Activated T-cell treated with anti-CD3 and anti-CD28 coated beads, Interleukin-2, amount 50 U/mL, for 24 hours (primary cell): ENCODE data around the gene KIFC1.

Source experiments
- DNase-seq: peaks from one replicate; pipeline ENCODE4 v3.0.0-alpha.2; 2020
- H3K27ac Mint-ChIP-seq: 2 replicates; pipeline ENCODE4 v1.8.0; 2020; ENCODE audit warnings: mild to moderate bottlenecking, mixed read lengths
- H3K27me3 Mint-ChIP-seq: 2 replicates; pipeline ENCODE4 v1.8.0; 2020; ENCODE audit warnings: mixed read lengths
- H3K36me3 Mint-ChIP-seq: 2 replicates; pipeline ENCODE4 v1.8.0; 2020; ENCODE audit warnings: low read depth, mixed read lengths
- H3K4me1 Mint-ChIP-seq: 2 replicates; pipeline ENCODE4 v1.8.0; 2020; ENCODE audit warnings: low read depth, mixed read lengths
- H3K4me3 Mint-ChIP-seq: 2 replicates; pipeline ENCODE4 v1.8.0; 2020; ENCODE audit warnings: mild to moderate bottlenecking, moderate library complexity, mixed read lengths
- H3K9me3 Mint-ChIP-seq: 2 replicates; pipeline ENCODE4 v1.8.0; 2020; ENCODE audit warnings: mixed read lengths

Gene KIFC1

DNA sequence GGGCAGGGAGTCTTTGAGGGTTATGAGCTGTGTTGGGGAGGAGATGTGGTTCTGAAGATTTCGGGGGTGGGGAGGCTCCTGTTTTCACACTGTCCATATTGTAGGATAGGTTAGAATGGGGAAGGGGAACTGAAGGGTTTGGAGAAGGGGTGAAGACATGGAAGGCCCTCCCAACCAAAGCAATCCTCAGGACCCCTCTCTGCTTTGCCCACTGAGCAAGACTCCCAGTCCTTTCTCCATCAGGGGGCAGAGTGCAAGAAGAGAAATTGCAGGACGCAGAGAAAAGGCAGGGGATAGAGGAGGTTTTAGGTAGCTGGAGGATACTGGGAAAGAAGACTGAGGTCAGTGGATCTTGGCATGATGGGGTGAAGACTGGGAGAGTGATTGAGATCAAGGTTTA, 32.2 kb downstream of the KIFC1 start:
- Mint-ChIP-seq H3K4me3 (peak overlapping the region; percentile 86), H3K27ac (peak overlapping the region; percentile 96), H3K27me3 (no peaks in the 10 kb centered on the region), H3K4me1 (peaks cover 63% of the 10 kb centered on the region), H3K36me3 (peaks cover 7% of the 10 kb centered on the region), H3K9me3 (no peaks in the 10 kb centered on the region)
- DNase-seq: no peak

DNA sequence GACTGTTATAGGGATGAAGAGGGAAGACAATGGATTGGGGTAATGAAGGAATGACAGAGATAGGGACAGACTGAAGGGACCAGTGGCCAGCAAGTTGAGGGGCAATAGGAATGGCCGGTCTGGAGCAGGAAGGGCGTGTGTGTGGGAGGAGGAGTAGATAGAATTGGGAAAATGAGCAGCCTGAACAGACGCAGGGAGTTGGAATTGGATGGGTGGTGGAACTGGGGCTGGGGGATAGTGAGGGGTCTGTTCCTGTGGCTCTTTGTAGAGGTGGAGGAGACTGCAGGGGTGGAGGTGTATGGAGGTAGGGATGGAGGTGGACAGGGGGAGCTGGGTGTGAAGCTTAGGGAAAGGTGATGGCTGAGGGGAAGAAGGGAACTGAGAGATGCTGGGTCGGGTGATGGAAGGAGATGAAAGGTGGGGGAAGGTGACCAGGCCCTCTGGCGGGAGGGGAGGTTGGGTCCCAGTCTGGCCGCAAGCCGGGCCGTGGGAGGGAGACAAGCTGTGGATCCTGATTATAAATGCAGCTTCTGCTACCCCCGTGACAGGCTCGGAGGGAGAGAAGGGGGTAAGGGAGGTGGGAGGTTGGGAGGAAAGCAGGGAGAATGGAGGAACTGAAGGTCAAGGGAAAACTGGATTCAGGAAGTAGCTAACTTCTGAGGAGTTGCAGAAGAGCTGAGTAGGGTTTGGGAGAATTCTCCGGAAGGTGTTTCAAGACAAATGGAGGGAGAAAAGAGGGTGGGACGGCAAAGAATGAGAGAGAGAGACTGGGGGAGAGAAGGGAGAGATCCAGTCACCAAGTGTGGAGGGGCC, 33.4 kb downstream of the KIFC1 start:
- Mint-ChIP-seq H3K4me1 (peaks cover 65% of the 10 kb centered on the region), H3K36me3 (peaks cover 7% of the 10 kb centered on the region), H3K27me3 (no peaks in the 10 kb centered on the region), H3K4me3 (peak overlapping the region; percentile 86), H3K27ac (peak overlapping the region; percentile 96), H3K9me3 (no peaks in the 10 kb centered on the region)
- no peak for DNase-seq

DNA sequence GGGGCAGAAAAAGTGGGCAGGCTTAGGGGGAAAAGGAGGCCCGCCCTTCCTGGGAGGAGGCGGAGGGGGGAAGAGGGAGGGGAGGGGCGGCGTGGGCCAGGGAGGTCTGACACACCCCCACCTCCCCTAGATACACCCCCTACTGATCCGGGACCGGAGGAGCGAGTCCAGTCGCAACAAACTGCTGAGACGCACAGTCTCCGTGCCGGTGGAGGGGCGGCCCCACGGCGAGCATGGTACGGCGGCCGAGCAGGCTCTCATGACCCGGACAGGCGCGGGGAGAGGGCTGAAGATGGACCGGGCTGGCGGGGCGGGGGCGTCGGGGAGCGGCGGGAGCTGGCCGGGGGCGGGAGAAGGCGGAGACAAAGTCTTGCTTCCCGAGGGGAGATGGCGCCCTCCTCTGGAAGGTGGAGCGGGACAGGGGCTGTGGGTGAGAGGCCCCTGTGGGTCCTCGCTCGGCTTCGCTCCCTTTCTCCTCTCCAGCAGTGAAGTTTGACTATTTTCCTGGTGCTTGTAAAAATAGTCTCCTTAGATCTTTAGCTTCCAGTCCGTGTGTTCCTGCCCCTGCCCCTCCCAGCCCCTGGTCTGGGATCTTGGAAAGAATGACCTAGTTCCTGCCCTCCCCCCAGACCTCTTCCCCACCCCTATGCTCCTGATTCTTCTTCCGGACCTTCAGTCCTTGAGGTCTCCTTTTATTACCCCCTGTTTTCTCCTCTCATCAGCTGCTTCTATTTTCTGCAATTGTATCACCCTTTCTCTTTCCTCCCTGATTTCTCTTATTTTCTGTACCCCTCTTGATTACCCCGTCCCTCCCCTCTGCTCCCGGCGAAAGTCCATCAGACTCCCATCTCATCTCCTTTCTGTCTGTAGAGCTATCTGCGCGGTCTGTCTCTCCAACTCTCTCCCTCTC, 34.3 kb downstream of the KIFC1 start:
- Mint-ChIP-seq H3K4me1 (peaks cover 72% of the 10 kb centered on the region), H3K36me3 (peaks cover 7% of the 10 kb centered on the region), H3K4me3 (peak overlapping the region; percentile 86), H3K9me3 (no peaks in the 10 kb centered on the region), H3K27me3 (no peaks in the 10 kb centered on the region), H3K27ac (peak overlapping the region; percentile 96)
- DNase-seq: peak; percentile 87

DNA sequence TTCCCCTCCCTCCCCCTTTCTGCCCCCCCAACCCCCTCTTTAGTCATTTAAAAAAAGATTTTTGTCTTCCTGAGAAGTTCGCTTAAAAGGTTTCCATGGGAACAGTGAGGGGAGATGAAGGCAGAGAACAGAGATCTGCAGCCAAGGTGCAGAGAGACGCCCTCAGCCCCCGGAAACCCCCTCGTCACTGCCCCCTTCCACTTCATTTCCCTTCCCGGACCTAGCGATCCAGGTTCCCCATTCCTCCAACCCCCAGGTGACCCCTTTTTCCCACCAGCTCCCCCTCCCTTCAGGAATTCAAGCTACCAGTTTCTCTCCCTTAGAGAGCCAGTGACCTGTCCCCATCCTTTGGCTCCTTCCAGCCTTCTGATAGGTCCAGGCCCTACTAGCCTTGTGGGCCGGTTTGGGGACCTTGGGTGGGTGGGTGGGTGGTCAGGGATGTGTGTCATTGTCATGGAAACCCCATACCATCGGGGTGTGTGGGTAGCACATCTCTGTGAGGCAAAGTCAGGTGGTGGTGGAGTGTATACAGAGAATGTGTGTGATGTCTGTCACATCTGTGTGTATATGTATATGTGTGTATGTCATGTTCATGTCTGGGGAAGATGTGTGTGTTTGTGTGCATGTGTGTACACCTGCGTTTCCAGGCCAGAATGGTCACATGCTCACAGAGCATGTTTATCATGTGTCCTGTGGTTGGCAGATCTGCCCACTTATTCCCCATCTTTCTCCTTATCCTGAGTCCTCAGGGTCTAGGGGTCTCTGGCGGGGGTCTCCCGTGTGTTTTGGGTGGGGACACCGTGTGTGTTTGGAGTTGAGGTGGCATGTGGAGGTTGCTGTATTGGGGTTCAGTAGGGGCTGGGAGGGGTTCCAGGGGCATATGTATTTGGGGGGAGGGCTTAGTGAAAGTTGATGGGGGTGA, 35.2 kb downstream of the KIFC1 start:
- H3K4me3 Mint-ChIP-seq: peak overlapping the region; percentile 86
- peak; percentile 53 for DNase-seq

DNA sequence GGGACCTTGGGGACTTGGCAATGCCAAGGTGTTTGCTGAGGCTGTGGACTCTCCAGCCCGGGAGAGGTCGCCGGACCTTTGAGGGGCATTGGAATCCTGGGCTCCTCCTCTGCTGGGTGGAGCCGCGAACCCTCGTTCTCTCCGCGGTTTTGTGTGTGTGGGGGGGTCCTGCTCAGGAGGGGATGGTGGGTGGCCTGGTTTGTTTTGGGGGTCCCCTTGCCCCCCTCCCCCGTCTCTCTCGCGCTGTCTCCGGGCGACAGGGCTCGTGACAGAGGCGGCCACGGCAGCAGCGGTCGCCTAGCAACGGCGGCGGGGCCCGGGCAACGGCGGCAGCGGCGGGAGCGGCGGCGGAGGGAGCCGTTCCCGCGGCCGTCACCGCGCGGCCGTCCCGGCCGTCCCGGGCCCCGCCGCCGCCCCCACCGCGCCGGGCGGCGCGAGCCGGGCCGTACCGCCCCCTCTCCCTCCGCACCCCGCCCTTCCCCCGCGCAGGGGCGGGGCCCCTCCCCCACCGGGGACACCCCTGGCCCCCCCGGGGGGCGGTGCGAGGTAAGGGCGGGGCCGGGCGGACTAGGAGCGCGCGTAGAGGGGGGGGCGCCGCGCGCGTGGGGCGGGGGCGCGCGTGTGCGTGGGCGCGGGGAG, 36.1 kb downstream of the KIFC1 start:
- Mint-ChIP-seq H3K27ac (peak overlapping the region; percentile 96), H3K9me3 (no peaks in the 10 kb centered on the region), H3K4me3 (peak overlapping the region; percentile 92), H3K4me1 (peaks cover 78% of the 10 kb centered on the region), H3K36me3 (peaks cover 12% of the 10 kb centered on the region), H3K27me3 (no peaks in the 10 kb centered on the region)
- peak; percentile 74 for DNase-seq

More for the DNA sequence above, 35.2 kb downstream of the KIFC1 start:
- Mint-ChIP-seq H3K4me1 (peaks cover 70% of the 10 kb centered on the region), H3K9me3 (no peaks in the 10 kb centered on the region), H3K27ac (peak overlapping the region; percentile 96), H3K27me3 (no peaks in the 10 kb centered on the region), H3K36me3 (peaks cover 7% of the 10 kb centered on the region)

DNA sequence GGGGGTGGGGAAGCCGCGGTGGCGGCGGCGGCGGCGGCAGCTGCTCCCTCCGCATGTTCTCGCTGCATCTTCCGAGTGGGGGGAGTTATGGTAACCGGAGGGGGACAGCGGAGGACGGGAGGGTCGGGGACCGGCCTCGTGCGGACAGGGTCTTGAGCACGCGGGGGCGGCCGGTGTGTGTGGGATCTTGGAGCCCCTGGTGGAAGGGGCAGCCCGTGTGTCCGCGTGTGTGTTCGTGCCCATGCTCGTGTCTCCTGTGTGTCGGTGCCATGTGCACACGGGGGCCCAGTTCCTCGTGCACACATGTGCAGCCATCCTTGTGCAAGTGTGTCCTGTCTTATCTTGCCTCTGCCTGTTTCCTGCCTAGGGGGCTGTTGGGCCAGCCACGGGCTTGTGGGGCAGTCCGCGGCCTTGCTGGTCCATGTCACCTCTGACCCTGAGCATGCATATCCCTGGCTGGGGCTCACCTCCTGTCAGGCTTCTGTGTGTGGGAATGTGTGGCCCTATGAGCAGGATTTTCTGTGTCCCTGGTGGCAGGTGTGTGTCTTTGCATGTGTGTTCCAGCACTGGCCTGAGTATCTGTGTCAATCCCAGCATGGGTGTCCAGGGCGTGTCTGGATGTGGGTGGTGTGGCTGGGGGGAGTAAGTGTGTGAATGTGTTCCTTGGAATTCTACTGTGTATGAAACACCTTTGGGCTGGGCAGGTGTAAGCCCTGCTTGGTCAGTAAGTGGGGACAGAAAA, 36.8 kb downstream of the KIFC1 start:
- H3K9me3 Mint-ChIP-seq: no peaks in the 10 kb centered on the region
- DNase-seq: peak; percentile 70
- H3K4me1 Mint-ChIP-seq: peaks cover 82% of the 10 kb centered on the region
- H3K27me3 Mint-ChIP-seq: no peaks in the 10 kb centered on the region
- peak overlapping the region; percentile 92 for H3K4me3 Mint-ChIP-seq
- peak overlapping the region; percentile 96 for H3K27ac Mint-ChIP-seq
- H3K36me3 Mint-ChIP-seq: peaks cover 17% of the 10 kb centered on the region

DNA sequence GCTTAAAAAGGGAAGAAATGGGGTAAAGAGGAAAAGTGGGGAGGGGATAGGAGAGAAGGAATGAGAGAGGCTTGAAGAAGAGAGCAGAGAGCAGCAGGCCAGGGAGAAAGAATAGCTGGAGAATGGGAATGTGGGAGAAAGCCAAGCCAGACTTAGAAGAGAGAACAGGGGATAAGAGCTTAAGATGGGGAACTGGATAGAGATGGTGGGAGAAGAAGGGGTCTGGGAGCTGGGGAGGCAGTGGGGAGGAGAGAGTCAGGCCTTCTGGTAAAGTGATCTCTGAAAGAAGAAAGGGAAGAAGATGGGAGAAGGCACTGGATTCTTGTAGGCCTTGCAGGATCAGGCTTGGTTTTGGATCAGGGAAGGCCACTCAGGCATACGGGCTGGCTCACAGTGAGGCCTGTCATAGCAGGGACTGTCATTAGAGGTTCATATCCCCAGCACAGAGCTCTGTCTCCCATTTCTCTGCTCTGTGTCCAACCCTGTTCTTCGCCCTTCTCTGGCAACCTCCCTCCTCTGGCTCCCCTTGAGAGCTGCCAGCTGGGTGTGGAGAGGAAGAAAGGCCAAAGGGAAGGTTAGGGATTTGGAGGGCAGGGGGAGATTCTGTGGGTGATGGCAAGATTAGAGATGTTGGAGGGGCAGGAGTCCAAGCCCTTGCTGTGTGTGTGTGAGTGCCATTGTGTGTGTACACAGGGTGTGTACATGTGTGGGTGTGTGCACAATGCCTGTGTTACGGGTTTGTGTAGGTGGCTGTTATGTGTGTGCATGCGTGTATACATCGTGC, 37.5 kb downstream of the KIFC1 start:
- Mint-ChIP-seq H3K27me3 (no peaks in the 10 kb centered on the region), H3K4me3 (peak overlapping the region; percentile 92), H3K9me3 (no peaks in the 10 kb centered on the region), H3K4me1 (peaks cover 76% of the 10 kb centered on the region), H3K27ac (peak overlapping the region; percentile 96), H3K36me3 (peaks cover 17% of the 10 kb centered on the region)
- no peak for DNase-seq

DNA sequence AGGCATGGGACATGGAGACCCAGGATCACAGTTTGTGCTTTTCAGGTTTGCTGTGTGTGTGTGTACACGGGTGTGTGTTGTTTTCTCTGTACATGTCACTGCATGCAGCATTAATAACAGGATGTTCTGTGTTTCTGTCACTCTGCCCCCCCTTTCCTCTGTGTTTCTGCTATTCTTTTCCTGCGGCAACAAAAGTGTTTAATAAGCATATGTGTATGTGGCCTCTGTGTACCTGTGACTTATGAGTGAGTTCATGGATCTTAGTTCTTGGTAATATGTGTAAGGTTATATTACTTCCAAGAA, 38.1 kb downstream of the KIFC1 start:
- Mint-ChIP-seq H3K27ac (peak overlapping the region; percentile 96), H3K36me3 (peaks cover 17% of the 10 kb centered on the region), H3K4me1 (peaks cover 70% of the 10 kb centered on the region), H3K27me3 (no peaks in the 10 kb centered on the region), H3K9me3 (no peaks in the 10 kb centered on the region), H3K4me3 (peak overlapping the region; percentile 92)
- no peak for DNase-seq

DNA sequence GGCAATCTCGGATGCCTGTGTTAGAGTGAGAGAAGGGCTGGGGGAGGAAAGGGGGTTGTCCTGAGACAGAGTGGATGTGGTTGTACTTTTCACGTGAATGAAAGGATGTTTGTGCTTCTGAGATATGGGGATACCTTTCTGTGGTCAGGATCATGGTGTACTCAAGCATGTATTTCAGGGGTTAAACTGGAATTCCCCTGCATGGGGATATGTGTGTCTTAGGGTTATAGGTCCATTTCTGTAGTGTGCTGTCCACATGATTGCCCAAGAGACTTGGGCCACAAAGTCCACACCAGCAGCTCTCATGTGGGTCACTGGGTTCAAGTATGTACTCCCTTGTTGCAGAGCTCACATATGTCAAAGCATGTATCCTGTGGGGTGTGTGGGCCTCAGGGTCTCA, 38.7 kb downstream of the KIFC1 start:
- peak overlapping the region; percentile 96 for H3K27ac Mint-ChIP-seq

DNA sequence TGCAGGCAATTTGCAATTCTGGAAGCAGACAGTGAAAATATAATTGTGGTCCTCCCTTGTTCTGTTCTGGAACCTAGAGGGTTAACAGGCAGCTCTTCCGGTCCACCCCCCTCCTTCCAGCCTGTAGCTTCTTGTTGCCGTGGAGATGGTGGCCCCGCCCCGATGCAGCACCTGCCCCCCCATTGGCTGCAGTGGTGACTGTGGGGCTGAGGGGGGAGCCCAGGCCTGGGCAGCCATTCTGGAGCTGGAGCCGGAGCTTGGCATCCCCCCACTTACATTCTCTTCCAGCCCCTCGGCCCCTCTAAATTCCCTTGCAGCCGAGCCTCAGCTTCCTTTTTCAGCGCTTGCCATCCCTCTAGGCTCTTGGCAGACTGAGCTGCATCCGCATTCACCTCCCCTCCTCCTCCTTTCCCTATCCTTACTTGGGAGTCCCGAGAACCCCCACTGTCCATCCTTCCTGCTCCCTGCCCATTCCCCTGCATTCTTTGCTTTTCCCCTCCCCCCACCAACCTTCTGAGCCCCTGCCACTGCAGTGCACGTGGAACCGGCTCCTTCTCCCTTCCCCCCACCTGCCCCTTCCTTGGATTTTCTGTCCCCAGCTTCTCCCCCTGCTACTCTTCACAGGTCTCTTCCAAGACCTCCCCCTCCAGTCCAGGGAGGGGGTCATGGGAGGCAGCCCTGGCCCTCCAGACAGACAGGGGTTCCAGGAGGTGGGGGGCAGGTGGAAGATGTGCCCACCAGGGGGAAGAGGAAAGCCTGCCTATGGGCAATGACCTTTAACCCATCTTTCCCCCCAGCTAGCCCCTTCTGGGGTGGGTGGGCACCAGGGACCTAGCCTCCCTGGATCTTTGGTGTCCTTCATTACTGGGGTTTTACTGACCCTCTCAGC, 39.6 kb downstream of the KIFC1 start:
- Mint-ChIP-seq H3K27ac (peak overlapping the region; percentile 96), H3K27me3 (no peaks in the 10 kb centered on the region), H3K4me1 (peaks cover 60% of the 10 kb centered on the region), H3K36me3 (peaks cover 27% of the 10 kb centered on the region), H3K9me3 (no peaks in the 10 kb centered on the region), H3K4me3 (peak overlapping the region; percentile 92)
- DNase-seq: peak; percentile 85

More for the DNA sequence above, 38.7 kb downstream of the KIFC1 start:
- Mint-ChIP-seq H3K4me3 (peak overlapping the region; percentile 92), H3K4me1 (peaks cover 64% of the 10 kb centered on the region), H3K9me3 (no peaks in the 10 kb centered on the region), H3K36me3 (peaks cover 19% of the 10 kb centered on the region), H3K27me3 (no peaks in the 10 kb centered on the region)
- DNase-seq: no peak

DNA sequence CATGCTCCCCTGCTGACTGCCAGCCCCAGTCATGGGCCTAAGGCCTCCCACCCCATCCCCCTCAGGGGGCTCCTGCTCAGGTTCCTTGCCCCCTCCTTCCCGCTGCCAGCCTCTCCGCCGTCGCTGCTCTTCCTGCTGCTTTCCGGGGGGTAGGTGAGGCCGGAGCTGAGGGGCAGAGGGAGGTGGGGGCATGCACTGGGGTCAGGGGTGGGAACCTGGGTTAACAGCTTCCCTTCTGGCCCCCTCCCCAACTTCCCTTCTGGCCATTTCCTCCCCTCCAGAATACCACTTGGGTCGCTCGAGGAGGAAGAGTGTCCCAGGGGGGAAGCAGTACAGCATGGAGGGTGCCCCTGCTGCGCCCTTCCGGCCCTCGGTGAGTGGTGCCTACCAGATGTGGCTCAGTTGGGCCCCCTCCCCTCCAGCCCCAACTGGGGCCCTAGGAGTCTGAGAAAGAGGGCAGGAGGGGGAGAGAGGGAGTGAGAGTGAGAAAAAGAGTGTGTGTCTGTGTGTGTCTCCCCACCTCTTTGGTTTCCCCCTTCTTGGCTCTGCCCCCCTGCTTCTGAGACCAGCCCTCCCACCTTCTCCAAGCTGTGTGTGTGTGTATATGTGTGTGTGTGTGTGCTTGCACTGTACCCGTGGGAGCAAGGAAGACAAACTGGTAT, 40.4 kb downstream of the KIFC1 start:
- DNase-seq: no peak
- H3K27ac Mint-ChIP-seq: peak overlapping the region; percentile 10
- peaks cover 35% of the 10 kb centered on the region for H3K36me3 Mint-ChIP-seq
- H3K9me3 Mint-ChIP-seq: no peaks in the 10 kb centered on the region
- no peaks in the 10 kb centered on the region for H3K27me3 Mint-ChIP-seq
- peaks cover 54% of the 10 kb centered on the region for H3K4me1 Mint-ChIP-seq
- H3K4me3 Mint-ChIP-seq: peak overlapping the region; percentile 92
